HG03521 (cell line): ENCODE data around the gene RSPH1.

ENCODE experiments used
- ATAC-seq: cut with Tn5 transposase; IDR thresholded peaks from one replicate; pipeline ENCODE4 v1.9.1; 2021; ENCODE audit warnings: mild to moderate bottlenecking, moderate library complexity; ENCODE audit not compliant: unreplicated experiment

Gene RSPH1

DNA sequence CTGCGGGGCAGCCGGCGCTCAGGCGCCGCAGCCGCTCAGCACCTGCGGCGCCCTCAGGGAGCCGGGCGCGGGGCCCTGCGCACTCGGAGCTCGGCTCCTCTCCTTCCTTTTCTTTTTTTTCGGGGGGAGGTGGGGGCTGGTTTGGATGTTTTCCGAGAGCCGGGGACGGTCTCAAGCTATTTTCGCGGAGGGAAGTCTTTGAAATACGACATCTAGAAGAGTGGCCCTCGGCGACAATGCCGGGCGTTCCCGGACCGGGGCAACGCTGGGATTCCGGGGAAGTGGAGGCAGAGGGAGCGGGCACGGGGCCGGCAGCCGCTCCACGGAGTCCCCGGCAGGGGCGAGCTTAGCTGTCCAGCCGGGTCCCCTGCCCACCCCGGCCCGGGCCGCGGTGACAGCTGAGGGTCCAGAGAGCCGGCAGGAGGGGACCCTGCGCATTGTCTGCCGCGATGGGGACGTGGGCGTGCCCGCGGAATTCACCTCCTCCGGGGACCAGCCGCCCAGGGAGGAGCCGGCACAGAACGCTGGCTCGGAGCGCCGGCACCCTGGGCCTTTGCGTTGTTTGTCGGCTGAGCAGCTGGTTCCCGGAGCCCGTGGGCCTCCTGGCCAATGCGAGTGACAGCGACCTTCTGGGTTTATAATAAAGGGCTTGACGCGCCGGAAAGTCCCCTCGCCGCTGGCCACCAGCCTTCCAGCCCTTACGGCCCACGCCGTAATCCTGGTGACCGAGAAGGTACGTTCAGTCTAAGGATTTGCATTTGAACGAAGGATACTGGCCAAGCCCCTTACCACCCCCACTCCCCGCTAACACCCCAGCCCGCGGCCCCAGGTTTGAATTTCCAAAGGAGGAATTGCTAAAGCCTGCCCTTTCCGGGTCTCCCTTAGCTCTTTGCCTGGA lies 18.2 kb upstream of the RSPH1 start:
- ATAC-seq: peak; percentile 39

DNA sequence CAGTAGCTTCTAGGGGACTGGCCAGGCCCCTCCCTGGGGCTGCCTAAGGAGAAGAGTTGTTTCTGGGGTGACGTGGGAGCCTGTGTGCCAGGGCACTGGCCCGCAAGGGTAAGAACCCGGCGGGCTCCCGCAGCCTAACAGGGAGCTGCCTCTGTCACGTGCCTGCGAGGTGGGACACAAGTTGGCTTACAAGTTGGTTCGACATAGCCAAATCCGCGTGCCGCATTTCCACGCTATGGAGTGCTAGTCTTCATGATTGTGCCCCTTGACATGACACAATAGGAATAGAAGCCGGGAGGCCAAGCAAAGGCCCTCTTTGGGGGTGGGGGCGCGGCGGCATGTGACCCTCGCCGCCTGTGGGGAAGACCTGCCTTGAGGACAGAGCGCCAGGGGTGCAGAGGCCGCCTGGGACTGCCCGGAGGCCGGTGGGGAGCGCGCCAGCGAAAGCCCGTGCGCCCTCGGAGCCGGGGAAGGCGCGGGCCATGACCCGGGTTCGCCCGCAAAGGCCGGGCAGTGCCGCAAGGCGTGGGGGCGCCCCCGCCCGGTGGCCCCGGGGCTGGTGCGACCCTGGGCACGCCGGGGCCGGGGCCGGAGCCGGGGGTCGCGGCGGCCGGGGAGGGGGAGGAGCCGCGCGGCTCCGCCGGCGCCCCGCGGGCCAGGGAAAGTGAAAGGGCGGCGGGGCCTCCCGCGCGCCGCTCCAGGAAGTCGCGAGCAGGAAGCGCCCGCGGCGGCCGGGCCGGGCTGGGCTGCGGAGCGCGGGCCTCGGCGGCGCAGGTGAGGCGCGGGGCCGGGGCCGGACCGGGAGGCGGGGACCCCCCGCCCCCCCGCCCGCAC lies 17.3 kb upstream of the RSPH1 start, which contains the start of gene SLC37A1:
TSS of gene SLC37A1 (plus strand) at position 702 of the 834 bp plus-strand sequence. CDS start 4,603 bp downstream, outside the sequence.
- no peak for ATAC-seq

DNA sequence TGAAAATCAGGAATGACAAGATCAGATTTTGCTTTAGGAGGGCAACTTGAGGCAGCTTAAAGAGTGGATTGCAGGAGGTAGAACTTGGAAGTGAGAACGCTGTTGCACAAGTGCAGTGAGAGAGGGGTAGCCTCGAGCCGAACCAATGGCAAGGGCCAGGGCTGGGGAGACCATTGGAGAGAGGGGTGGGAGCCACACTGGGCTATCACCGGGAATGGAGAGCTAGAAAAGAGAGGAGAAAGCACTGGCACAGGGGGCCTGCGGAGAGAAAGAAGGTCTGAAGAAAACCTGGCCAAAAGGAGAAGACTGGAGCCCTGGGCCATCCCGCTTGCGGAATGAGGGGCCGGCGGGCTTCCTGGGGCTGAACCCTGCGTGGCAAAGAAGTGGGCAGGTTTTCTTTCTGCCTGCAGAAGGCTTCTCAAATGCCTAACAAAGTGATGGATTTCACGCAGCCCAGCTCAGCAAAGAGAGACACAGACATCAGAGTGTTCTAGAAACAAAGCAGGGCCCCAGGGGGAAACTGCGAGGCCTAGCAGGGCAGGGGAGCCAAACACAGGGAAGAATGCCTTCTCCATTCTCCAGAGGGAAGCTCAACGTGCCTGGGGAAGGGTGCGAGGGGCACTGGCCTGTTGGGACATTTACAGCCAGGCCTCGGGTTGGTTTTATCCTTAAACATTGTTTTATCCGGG lies 16.5 kb upstream of the RSPH1 start:
- no peak for ATAC-seq

DNA sequence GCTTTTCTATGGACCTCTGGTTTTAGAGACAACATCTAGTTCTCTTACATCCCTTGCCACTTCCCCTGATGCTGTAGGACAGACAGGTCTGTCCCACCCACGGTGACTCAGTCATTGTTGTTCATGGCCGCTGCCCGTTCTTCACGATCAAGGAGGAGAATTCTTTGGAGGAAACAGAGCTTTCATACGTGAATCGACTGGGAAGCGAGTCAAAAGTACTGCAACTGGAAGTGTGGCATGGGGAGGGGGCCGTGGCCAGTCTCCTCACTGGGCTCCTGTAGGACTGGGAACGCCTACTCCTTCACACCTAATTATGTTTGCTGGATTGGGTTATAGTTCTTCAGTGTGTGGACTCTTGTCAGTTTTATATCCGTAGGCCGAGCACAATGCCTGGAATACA lies 13.2 kb upstream of the RSPH1 start:
- ATAC-seq: no peak

DNA sequence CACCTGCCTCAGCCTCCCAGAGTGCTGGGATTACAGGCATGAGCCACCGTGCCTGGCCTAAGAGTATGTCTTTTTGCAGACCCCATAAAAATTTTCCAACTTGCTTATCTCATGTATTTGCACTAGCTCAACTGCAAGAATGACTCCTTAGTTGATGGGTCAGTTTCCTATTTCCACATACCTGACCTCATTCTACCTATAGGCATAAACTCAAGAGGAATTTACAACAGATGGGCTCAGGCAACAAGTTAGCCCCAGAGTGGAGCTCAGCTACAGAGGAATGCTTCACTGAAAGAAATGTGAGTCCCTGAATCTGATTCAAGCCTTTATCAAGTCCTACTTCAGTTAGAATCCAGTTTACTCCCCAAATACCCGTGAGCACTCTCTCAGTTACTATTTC lies 12.3 kb upstream of the RSPH1 start:
- ATAC-seq: no peak

DNA sequence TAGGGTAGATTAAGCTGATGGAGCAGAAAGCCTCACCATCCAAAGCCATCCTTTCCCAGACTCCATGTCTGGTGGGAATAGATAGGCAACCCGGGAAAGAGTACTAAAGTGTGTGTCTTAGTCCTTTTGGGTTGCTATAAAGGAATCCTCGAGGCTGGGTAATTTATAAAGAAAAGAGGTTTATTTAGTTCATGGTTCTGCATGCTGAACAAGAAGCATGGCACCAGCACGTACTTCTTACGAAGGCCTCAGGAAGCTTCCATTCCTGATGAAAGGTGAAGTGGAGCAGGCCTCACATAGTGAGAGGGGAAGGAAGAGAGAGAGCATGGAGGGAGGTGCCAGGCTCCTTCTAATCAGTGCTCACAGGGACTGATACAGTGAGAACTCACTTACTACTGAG lies 11.4 kb upstream of the RSPH1 start:
- ATAC-seq: no peak

DNA sequence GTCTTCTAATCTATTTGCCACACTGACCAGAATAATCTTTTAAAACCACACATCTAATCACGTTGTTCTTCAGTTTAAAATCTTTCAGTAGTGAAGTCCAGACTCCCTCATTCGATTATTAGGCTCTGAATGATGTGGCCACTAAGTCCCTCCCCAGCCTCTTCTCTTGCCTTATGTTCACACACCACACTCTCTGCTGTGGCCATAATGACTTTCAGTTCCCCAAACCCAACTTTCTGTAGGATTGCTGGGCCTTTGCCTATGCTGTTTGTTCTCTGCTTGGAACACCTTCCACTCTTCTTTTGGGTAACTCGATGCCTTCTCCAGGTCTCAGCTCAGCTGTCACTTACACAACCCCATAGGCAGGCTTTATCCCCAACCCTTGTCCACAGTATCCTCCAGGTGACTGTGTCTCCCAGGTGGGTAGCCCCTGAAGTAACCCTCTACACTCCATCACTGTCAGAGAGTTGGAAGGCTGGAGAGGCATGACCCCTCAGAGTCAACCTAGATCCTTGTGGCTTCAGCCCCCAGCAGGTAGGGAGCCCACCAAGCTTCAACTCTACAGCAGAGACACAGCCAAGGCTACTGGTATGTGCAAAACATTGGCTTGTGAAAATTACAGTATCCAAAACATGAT lies 9.2 kb upstream of the RSPH1 start:
- ATAC-seq: peak; percentile 84

DNA sequence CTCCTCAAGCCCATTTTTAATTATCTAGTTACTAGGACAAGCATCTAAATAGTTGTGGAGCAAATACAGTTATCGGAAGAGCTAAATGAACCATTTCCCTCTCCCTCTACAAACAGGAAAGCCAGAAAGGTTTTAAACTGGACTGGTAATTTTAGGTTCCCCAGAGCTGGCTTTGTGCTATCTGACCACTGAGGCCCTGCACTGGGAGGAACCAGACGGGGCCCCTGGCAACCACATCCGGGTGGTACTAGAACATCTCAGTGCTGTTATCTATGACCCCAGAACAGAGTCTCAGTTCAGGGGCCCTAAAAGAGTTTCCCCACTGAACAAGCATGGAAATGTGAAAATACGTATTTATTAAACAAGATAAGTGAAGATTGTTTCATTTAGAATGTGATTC lies 7.7 kb upstream of the RSPH1 start:
- ATAC-seq: no peak

DNA sequence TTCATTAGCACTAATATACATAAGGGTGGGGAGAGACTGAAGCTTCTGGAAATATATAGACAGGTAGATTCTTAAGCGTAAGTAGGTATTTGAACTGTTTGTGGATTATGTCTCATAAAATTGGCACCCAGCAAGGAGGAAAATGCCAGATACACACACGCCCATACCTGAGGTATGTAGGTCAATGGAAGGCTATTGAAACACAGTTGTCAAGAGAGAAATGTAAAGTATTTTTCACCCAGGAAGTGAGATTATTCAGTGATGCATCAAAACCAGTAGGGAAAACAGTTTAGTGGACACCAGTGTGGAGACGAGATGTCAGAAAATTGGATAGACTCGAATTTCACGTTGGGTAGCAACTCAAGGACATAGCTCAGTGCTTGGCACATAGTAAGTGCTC lies 4.7 kb upstream of the RSPH1 start:
- no peak for ATAC-seq

DNA sequence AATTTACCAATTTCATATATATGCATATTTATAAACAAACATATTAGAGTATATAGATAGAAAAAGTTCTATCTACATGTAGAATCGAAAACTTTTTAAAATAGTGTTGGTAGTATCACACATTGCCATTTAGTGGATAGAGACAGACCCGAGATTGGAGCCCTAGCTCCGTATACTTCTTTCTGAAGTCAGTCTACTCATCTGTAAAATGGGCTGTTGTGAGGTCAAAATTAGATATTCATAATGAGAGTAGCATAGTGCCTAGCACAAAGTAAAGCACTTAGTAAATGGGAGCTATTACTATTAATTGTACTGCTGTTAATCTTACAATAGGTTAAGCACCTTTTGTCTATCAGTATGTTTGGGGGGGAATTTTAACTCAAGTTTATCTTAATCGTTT lies 4.2 kb upstream of the RSPH1 start:
- no peak for ATAC-seq

DNA sequence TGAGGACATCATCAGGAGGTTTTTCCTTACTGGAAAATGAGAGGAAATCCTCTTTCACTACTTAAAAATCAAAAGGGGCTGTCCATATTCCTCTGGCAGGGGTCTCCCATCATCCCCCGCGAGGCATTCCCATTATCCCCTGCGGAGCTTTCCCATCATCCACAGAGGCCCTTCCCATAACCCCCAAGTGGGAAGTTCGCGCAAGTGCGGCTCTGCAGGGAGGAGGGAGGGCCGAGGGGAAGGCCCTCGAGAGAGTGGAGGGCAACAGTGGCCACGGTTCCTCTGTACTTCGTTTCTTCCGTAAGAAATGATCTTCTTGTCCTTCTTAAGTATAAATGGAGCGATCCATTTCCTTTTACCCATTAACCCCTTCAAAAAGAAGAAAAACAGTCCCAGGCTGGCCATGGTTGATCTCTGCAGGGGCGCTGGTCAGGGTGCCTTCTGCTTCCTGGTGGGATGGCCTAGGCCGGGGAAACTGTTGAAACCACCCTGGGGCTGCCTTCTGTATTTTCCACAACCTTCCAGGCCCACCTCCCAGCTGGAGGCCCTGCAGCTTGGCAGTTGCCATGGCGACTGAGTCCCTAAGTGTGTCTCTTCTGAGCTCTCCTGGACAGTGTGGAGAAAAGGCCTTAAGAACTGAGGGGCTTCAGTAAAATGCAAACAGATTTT lies 3.6 kb upstream of the RSPH1 start:
- ATAC-seq: no peak

DNA sequence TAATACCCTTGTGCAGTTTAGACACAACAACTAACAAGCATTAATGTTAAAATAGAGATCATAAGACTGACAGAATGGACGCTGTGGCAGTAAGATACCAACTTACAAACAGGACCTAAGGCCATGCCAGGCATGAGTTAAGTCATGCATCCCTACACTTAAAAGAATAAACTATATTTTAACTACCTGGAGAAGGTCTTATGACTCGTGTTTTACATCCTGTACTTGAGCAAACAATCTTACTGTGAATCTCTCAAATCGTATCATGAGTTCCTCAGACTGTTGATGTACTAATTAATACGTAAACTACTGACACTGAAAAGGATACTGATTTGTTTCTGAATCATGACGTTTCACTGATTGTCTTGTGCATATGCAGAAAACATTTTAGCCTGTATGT lies 2.0 kb upstream of the RSPH1 start:
- no peak for ATAC-seq

DNA sequence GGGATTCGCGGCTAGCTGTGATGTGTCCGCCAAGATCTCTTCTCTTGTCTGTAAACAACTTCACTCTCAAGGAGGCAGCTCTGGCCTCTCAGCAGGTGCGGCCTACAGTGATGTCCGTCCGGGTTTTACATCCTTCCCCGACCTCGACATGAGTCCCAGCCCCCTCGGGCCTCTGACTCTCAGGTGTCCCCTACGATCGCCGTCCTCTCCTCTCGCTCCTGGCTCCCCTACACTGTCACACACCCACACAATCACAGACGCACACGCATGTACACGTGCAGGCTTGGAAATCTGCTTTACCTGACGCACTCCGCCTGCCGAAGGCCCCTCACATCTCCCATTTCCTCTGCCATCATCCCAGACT lies 797 bp upstream of the RSPH1 start:
- no peak for ATAC-seq

DNA sequence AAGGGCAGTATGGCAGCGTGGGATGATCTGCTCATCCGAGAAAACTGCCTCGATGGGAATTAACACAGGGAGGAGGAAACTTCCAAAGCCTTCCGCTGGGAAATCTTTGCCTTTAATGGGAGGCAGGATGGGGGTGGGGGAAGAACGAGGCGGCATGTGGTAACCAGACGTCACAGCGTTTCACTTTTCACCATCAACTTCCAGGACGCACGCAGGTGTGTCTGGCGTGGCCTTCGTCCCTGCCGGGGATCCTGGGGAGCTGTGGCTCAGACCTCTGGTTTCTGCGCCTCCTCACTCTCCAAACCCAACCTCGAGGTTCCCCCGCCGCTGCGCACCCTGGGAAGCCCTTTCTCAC lies 282 bp downstream of the RSPH1 start:
- no peak for ATAC-seq

DNA sequence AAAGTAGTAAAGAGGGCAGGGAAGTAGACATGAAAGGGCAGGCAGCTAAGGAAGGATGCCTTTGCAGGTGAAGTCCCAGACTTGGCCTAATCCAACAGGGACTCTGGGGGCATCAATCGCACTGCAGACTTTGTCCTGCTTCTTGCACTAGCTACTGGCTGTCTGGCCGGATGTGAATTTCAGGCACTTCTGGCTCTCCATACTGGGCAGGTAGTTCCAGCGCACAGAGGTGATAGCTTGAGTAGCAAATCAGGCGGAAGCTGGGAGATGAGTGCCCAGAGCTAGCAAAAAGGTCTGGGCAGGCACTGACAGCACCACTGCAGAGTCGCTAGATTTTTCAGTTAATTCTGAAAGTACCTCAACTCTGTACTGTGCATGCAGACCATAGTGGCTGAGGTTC lies 997 bp downstream of the RSPH1 start:
- ATAC-seq: no peak

DNA sequence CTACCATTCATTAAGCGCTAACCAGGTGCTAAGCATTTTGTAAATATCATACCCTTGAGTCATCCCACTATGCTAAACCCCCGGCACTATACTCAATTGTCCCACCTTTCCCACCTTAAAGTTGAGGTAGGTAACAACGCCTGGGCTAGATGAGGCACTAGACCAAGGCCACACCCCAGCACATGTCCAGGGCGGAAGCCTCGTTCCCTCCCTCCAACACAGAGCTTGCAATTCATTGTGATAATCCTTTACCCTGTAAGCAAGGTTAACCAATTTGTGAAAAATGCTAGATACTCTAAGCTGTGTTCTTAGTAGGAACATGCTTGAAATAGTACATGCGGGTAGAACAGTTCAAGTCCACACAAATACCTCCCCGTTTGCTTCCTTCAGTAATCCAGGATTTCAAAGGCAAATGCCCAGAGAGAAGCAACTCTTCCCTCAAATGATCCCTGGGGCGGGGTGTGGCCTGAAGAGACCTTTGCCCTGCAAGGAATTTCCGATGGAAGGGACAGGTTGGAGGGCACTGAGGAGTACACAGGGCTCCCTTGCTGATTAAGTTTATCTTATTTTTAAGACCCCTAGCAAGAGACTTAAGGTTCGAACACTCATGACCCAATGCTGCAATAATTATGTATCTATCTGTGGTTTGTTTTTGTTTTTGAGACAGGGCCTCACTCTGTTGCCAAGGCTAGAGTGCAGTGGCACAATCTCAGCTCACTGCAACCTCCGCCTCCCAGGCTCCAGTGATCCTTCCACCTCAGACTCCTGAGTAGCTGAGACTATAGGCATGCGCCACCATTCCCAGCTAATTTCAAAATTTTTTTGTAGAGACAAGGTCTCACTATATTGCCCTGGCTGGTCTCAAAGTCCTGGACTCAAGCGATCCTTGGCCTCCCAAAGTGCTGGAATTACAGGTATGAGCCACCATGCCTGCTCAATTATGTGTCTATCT lies 2.6 kb downstream of the RSPH1 start:
- ATAC-seq: no peak

DNA sequence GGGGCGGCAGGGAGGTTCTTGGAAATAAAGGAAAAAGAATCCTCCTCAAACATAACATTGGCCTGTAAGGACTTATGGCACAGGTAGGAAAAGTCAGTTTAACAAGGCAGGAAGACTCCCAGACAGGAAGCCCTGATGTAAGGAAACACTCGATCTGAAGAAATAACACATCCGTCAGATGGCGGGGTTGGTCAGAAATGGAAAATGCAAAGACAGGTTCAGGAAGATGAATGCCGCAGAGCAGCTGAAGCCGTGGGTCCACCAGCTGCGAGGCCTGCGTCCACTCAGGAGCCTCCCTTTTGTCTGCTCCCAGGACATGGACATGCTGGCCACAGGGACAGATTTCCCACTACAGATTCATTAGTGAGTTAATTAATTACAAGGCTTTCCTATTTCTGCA lies 3.8 kb downstream of the RSPH1 start:
- ATAC-seq: no peak

DNA sequence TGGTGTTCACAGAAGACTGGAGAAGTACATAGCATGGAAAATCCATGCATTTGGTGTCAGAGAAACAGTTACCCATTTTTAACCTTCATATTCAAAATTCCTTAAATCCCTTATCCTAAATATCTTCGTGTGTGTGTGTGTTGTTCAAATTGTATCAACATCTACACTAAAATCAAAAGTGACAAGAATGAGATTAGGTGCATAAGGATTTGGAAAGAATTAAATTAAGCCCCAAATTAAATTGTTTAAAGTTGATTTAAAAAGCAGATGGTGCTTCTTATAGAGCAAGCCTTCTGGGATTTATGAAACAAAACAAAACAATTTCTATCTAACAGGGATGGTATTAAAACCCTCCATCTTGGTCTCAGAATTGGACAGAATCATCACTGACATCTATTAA lies 4.7 kb downstream of the RSPH1 start:
- no peak for ATAC-seq

DNA sequence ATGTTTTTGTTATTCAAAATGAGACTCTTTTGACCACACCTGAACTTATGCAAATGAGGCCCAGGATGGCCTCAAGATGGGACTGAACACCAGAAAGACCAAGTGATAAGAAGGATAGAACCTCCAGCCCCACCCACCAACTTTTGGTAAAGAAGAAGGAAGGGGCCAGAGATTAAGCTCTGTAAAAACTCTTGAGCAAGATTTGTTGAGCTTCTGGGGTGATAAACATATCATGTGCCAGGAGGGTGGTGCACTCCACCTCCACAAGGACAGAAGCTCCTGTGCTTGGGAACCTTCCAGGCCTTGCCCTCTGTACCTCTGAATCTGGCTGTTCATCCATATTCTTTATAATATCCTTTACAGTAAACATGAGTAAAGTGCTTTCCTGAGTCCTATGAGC lies 5.3 kb downstream of the RSPH1 start:
- ATAC-seq: no peak
